NOMO-1 treated with DMSO at 0.1 percent for 48 hours (cell line): Measurements from ENCODE around the gene CSPG4.
A peak's percentile ranks its signal among the peaks of the same experiment; 100 is the strongest.
"Not testable (repeated sequence)": the region's sequence is repeated elsewhere in the genome, so short reads cannot be mapped to it uniquely, and the experiment has no call there.

Source experiments
- DNase-seq: peaks from one replicate; lab custom pipeline; 2025; ENCODE audit not compliant: unreplicated experiment; lab: John Stamatoyannopoulos, UW

The CSPG4 gene

GRCh38 chr15:75712668-75713337 lies at the start of gene CSPG4:
CSPG4 (minus strand) TSS chr15:75712848; CDS start chr15:75712755, 93 bp downstream.
- DNase-seq, result no peak

GRCh38 chr15:75762357-75762718 lies 49.7 kb upstream of the CSPG4 start:
- DNase-seq, result not testable (repeated sequence)

- no peak for DNase-seq
Measured at GRCh38 chr15:75761446-75762356, 49.1 kb upstream of the CSPG4 start.

GRCh38 chr15:75760704-75761435 lies 48.2 kb upstream of the CSPG4 start:
- no peak for DNase-seq

- DNase-seq, result not testable (repeated sequence)
Measured at GRCh38 chr15:75760131-75760520, 47.5 kb upstream of the CSPG4 start.

GRCh38 chr15:75759416-75760130 lies 46.9 kb upstream of the CSPG4 start:
- DNase-seq, result no peak

- peak; percentile 78 for DNase-seq
Measured at GRCh38 chr15:75758071-75758872, 45.6 kb upstream of the CSPG4 start.

- not testable (repeated sequence) for DNase-seq
Measured at GRCh38 chr15:75754871-75755270, 42.2 kb upstream of the CSPG4 start.

GRCh38 chr15:75753145-75753544 lies 40.5 kb upstream of the CSPG4 start:
- DNase-seq, result no peak

- DNase-seq, result no peak
Measured at GRCh38 chr15:75751891-75752290, 39.2 kb upstream of the CSPG4 start.

GRCh38 chr15:75751116-75751875 lies 38.6 kb upstream of the CSPG4 start:
- DNase-seq, result no peak

GRCh38 chr15:75750261-75751050 lies 37.8 kb upstream of the CSPG4 start:
- no peak for DNase-seq

GRCh38 chr15:75749820-75750219 lies 37.2 kb upstream of the CSPG4 start:
- no peak for DNase-seq

- DNase-seq, result not testable (repeated sequence)
Measured at GRCh38 chr15:75748882-75749281, 36.2 kb upstream of the CSPG4 start.

- DNase-seq, result not testable (repeated sequence)
Measured at GRCh38 chr15:75747121-75747520, 34.5 kb upstream of the CSPG4 start.

GRCh38 chr15:75745305-75745704 lies 32.7 kb upstream of the CSPG4 start:
- DNase-seq, result no peak

- DNase-seq, result not testable (repeated sequence)
Measured at GRCh38 chr15:75742346-75742745, 29.7 kb upstream of the CSPG4 start.

GRCh38 chr15:75739791-75740190 lies 27.1 kb upstream of the CSPG4 start:
- no peak for DNase-seq
